T-helper 1 cell (primary cell): Measurements from ENCODE around the gene ZRANB3.
"Not testable (repeated sequence)": the region's sequence is repeated elsewhere in the genome, so short reads cannot be mapped to it uniquely, and the experiment has no call there.

Source experiments
- DNase-seq, 5 donors: peaks; one replicate each; pipeline ENCODE4 v3.0.0-alpha.2; 2012 to 2020

ZRANB3 gene

DNA sequence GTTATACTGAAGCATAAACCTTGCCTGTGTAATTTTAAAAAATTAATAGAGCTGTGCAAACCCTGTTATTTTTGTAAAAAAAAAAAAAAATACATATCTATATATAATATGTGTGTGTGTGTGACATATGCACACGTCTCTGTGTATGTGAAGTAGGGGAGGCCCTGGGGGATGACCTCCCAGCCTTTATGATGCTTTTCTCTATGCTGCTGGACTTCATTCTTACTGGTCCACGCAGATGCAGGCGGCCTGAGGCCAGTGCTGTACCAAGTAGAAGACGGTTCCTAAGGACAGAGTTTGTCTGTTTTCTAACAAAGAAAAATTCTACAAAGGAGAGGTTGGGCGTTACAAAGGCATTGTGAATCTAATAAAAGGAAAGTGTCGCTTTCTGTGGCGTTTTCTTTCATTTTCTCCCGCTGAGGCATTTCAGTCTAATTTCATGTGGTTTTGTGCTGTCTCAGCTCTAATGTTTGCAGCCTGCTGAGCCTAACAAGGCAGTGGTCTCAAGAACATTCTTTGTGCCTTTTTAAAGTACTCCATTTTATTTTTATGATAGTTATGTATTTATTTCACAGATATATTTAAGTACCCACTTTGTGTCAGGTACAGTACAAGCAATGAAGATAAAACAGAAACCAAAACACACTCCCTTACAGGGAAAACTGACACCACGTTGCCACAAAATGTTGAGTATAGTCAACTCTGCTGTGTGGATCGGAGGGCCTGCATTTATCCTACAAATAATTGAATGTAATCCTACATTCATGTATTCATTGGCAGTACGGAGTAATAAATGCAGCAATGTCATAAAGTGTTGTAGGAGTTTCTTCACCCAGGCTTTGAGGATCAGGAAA is 360.9 kb downstream of the ZRANB3 start:
- DNase-seq: peak in 1 of 5 donors; percentile 37

DNA sequence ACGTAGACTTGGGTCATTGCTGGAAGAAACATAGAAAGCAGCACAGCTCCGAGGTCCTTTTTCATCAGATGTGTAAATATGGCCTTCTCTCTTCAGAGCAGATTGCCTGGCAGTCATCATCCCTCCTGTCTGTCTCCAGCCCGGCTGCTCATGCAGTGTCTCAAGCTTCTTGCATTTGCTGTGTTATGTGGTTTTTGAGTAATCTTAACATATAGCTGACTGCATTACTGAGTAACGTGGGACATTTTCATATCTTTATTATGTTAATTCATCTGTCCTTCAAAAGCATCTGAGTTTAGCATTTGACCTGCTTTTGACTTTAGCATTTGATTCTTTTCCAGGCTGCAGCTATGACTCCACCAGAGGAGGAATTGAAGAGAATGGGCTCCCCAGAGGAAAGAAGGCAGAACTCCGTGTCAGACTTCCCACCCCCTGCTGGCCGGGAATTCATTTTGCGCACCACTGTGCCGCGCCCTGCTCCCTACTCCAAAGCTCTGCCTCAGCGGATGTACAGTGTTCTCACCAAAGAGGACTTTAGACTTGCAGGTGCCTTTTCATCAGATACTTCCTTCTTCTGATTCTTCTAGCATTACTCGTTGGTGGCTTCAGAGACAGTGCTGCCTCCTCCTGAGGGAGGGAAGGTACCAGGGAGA is 362.7 kb downstream of the ZRANB3 start:
- DNase-seq: no peak

DNA sequence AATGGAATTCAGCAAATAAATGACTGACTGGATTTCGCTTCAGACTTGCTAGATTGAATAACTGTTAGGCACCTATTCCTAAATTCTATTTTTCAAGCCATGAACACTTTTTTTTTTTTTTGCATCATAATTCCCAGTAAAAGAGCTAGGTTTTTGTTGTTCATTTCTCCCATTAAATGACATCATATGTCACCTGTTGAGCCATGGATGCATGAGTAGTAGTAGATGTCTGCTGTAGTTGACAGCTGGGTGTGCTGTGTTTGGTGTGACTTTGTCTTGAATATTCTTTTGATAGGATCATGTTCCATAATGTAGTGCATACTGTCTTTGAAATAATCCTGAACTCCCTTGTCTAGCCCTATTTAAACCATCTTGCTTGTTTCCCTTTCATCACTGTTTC is 363.7 kb downstream of the ZRANB3 start:
- DNase-seq: no peak

DNA sequence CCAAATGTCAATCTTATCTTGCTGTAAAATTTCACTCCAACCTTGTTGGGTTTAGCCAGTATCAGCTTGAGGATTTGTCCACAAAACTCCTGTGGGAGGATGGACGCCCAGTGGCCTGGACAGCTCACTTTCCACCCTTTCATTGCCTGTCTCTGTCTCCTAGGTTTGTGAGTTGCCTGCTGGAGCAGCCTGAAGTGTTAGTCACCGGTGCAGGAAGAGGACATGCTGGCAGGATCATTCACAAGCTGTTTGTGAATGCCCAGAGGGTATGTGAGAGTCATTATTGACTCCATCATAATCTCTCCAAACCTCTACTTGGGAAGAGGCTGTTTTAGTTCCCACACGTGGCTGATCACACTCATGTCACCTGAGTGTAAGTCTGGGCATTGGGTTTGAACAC is 366.6 kb downstream of the ZRANB3 start:
- DNase-seq: no peak

DNA sequence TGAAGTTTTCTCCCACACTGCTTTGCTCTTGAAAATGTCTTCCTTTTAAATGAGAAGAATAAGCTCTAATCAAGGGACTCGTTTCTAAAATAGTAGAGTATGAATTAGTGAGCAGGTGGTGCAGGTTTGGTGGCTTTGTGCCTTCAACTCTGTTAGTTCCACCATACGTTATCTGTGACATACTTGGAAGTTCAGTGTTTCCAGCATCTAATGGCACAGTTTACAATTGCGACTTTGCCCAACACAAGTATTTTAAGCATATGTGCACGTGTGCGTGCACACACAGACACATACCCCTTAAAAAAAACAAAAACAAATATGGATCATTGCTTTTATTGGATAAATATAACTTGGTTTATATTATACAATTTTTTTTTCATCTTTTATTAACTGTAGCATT is 367.1 kb downstream of the ZRANB3 start:
- DNase-seq: no peak

DNA sequence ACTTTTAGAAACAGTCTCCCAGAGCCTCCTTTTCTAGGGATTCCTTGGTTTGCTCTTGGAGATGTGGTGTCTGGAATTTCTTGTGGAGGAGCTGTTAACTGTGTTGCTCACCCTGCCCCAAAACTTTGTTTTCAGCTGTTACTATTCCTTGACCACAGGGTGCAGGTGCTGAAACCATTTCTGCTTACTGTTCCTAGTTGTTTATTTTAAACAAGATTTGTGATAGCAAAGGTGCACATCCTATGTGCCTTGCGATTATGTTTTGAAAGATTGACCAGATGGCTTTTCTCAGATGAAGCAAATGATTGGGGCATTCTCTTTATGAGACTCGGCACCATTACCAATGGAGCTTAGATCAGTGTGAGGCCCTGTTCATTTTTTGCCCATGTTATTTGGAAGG is 367.7 kb downstream of the ZRANB3 start:
- no peak for DNase-seq

DNA sequence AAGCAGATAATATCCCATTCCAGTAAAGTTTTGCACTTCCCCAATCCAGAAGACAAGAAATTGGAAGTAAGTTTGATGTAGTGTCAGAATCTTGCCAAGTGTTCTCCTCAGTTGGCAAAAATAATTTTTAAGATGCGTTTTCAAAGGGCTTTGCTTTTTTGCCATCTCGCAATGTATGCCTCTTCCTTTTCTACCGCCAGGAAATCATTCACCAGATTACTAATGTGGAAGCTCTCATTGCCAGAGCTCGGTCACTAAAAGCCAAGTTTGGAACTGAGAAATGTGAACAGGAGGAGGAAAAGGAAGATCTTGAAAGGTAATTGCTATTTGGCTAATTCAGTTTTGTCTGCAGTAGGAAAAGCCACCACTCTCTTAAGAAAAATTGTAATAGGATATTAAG is 368.2 kb downstream of the ZRANB3 start:
- DNase-seq: no peak

DNA sequence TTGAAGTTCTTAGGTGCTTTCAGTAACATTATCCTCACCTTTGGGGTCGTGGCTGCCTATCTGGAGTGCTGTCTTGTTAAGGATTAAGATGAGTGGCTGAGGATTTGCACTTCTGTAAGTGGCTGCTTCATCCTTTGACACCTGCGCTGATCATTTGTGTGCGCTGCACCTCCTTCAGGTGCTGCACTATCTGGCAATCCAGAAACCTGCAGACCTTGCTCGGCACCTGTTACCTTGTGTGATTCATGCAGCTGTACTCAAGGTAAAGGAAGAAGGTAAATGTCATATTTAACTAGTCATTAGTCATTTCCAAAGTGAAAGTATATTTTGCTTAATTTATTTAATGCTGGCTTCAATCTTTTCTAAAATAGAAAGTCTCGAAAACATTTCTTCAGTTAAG is 368.6 kb downstream of the ZRANB3 start:
- DNase-seq: no peak

DNA sequence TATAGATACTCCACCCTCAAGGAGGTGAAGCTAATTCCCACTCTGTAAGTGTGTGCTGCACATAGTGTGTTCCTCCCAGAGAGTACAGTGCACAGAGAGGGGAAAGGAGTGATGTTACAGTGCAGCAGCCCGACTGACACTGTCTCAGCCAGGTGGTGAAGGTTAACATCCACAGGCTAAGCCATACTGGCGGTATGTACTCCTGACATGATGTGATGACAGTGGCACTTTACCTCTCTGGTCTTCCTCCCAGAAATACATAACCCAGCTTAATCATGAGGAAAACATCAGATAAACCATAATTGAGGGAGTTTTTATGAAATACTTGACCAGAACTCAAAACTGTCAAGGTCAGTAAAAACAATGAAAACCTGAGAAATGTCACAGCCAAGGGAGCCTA is 371.8 kb downstream of the ZRANB3 start:
- no peak for DNase-seq

DNA sequence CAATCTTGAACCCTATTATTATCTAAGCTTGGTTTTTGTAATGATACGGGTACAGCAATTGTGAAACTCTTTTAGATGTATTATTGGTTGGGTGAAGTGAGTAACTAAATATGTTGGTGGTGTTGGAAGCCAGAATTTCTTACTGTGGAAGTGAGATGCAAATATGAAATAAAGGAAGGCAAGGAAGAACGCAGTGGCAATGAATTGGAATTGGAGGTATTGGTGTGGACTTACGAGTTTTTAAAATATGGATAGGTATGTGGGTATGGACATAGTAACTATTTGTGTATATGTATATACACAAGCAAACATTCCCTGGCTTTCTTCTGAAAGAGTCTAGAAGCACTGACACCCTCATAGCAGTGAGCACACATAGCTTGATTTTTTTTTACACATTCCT is 373.2 kb downstream of the ZRANB3 start:
- DNase-seq: no peak

DNA sequence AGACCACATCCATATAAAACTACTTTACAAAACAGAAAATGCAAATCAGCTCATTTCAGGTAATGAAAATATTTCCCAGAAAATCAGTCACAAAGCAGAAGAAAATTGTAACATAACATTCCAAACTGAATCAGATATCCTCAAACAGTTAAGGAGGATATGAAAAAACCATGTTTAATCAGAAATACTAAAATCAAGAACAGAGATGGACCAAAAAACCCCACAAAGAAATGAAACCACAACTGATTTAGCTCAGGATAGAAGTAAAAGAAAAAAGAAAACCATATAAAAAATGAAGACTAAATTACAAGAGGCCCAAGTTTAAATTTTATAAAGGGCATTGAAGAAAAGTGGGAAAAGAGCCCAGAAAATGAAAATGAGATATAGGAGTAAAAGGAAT is 376.1 kb downstream of the ZRANB3 start:
- no peak for DNase-seq

DNA sequence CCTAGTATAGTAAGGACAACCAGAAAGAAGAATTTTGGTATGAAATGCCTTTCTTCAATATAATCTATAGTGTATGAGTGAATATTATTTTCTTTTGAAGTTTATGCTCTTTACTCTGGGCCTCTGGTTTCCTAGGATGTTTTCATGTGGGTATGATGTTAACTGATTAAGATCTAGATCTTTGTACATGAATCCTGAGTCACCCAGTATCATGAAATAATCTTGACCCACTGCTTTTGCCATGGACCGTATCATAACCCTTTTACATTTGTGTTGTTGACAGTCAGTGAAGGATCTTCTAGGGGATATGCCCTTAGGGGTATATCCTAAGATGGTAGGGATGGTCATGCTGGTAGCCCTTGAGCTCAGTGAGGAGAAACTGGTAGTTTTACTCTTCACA is 378.7 kb downstream of the ZRANB3 start:
- DNase-seq: no peak

DNA sequence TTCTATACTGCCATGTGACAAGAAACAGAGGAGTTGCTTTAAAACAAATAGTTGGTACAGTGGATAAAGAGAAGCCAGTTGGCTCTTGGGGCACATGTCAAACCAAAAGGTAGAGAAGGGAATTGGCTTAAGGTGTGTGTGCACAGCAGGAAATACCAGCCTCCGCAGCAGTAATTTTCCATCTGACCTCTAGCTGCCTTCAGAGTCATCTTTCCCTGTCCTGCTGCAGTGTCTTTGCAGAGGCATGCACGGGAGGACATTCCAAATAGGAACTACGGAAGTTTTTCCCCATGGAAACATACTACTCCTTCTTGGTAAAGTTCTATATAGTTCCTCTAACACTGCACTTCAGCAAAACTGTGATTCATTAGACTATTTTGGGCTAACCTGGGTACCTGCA is 379.4 kb downstream of the ZRANB3 start:
- no peak for DNase-seq

DNA sequence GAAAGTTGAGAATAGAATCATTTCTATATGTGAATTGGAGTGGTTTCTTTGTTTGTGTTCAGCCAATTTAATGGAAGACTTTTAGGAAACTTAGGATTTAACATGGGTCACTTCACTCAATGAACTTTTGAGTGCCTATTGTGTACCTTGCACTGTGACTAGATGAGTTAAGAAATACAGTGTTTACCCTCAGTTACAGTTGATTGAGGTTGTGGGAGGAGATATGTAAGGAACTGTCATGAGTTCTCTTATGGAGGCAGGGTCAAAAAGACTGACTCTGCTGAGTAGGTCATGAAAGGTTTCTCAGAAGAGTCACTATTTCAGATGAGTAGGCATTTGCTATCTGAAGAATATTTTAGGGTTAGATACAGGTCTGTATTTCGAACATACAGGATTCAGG is 380.3 kb downstream of the ZRANB3 start:
- DNase-seq: no peak

DNA sequence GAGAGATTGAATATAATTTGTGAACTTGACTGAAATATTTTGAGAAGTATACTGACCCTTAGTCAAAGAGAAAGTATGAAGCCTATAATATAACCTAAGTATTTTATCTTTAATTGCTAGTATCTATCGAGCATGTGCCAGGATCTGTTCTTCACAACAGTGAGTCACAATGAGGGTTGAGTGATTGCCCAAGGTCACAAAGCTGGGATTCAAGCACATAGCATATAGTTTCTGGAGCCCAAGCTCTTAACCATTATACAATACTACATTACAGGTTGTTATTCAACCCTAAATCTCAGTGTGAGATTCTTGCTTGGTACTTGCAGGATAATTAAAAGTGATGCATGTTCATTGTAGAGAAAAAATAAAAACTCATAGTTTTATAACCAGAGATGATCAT is 381.8 kb downstream of the ZRANB3 start:
- no peak for DNase-seq

DNA sequence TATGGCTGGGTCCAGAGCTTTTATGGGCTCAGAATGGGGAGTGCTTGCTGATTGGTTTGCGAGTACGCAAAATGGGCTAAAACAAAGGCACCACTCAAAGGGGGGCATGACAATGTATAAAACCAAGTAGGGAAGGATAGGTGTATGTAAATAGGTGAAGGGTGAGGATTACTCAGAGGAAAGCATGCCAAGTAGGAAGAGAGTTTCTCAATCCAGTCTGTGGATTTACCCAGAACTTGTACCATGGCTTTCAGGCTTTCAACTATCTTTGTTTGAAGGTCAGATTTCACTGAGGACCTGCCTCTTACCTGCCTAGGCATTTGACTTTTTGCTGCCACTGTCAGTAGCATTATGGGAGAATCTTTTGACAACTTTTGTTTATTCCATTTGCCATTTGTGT is 386.7 kb downstream of the ZRANB3 start:
- DNase-seq: no peak

DNA sequence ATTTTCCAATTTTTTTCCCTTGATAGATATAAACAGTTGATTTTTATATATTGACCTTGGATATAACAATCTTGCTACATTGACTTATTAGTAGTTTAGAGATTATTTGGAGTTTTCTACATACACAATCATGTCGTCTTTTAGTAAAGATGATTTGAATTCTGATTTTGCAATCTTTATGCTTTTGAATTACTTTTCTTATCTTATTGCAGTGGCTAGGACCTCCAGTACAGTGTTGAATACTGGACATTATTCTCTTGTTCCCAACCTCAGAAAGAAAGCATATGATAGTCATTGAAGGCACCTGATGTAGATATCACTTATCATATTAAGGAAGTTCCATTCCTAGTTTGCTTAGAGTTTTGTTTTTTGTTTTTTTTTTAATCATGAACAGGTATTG is 388.7 kb downstream of the ZRANB3 start:
- DNase-seq: no peak

DNA sequence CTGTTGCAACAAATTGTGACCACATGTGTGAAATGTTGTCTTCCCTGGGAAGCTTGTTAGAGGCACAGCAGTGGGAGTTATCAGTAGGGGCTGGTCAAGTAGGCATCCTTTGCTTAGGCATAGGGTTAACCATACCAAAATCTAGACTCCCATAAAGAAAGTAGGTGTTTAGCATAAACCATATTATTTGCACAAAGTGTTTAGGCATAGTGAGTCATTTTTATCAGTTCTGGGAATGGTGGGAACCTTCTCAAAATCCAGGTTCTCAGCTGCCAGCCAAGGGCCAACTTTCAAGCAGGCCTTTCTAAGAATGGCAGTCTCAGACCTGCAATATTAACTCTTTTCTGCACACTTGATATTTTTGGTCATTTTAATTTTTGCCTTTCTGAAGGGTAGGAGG is 390.4 kb downstream of the ZRANB3 start:
- DNase-seq: no peak

DNA sequence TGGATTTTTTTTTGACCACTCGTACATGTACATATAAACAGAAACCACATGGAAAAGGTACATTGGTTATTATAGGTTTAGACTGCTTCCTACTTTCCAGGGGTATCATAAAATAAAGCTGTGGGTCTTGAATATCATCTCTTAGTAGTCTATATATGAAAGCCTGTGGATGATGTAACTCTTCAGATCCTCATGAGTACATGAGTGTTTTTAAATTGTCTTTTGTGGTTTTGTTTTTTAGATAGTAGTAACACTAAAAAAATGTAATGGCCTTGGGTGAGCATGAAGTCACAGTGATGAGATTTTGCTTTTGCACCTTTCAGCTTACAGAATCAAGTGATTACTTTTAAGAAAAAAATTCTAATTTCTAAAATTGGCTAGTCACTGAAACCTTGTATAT is 398.7 kb downstream of the ZRANB3 start:
- no peak for DNase-seq

DNA sequence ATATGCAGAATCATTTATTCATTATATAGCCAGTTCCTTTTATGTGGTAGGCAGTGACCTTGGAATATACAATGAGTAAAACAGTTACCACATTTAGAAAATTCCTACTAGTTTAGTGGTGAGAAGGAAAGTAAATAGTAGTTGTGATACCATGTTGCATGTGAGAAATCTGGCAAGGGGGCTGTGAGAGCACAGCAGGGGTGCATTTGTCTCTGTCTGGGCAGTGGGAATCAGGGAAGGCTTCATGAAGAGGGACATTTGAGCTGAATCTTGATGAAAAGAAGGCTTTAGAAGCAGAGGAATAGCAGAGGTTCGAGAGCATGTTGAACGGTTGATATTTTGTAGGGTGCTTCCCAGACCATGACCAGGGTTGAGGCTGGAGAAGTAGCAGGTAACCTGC is 400.3 kb downstream of the ZRANB3 start:
- DNase-seq: no peak

DNA sequence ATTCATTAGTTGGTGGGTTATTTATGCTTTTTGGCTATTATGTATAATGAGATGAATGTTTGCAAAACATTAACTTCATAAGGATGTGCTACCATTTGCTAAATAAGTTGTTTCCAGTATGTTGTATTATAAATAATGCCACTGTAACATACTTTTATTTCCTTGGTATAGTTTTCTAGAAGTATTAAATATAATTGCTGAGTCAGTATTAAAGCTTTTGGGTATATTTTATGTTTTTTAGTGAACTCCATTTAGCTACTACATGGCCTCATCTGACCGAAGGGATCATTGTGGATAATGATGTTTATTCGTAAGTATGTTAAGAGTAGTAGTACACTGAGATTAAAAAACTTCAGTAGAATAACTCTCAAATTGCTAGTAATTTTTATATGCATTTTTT is 405.1 kb downstream of the ZRANB3 start:
- no peak for DNase-seq

DNA sequence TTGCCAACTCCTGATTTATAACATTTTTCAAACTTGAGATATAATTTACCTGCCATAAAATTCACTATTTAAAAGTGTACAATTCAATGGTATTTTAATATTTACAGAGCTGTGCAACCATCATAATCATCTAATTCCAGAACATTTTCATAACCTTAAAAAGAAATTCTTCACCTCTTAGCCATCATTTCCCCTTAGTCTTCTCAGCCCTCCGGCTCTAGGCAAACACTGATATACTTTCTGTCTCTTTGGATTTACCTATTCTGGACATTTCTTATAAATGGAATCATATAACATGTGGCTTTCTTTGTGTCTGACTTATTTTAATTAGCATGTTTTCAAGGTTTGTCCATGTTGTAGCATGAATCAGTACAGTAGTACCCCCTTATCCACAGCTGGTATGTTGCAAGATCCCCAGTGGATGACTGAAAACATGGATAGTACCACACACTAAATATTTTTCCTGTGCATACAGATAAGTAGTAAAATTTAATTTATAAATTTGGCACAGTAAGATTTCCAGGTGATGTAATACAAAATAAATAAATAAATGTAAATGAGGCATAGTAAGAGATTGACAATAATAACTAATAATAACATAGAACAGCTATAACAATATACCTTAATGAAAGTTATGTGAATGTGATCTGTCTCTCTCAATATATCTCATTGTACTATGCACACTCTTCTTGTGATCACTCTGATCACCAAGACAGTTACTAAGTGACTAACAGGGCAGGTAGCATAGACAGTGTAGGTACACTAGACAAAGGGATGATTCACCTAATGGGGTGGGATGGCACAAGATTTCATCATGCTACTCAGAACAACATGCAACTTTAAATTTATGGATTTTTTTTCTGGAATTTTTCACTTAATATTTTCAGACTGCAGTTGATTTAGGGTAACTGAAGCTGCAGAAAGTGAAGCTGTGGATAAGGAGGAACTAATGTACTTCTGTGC is 405.8 kb downstream of the ZRANB3 start:
- no peak for DNase-seq

DNA sequence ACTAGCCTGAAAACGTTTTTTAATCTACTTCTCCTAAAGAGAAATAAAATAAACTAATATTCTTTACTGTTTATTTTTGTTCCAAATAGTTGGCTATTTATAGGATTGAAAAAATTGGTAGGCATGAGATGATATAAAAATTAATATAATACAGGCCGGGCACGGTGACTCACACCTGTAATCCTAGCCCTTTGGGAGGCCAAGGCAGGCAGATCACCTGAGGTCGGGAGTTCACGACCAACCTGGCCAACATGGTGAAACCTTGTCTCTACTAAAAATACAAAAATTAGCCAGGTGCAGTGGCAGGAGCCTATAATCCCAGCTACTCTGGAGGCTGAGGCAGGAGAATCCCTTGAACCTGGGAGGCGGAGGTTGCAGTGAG is 409.4 kb downstream of the ZRANB3 start:
- not testable (repeated sequence) for DNase-seq
